Measurements from ENCODE around the gene KDM5A. TPM values are rescaled to one million over a fixed set of nuclear protein-coding genes. Genes with fewer than 3 reads are reported as not detected.
A peak's percentile ranks its signal among the peaks of the same experiment; 100 is the strongest.
"Not testable (repeated sequence)": the region's sequence is repeated elsewhere in the genome, so short reads cannot be mapped to it uniquely, and the experiment has no call there.

KDM5A gene
- total RNA-seq, 2 donors from 2014 or later = 52.8 to 57.7 TPM

DNA sequence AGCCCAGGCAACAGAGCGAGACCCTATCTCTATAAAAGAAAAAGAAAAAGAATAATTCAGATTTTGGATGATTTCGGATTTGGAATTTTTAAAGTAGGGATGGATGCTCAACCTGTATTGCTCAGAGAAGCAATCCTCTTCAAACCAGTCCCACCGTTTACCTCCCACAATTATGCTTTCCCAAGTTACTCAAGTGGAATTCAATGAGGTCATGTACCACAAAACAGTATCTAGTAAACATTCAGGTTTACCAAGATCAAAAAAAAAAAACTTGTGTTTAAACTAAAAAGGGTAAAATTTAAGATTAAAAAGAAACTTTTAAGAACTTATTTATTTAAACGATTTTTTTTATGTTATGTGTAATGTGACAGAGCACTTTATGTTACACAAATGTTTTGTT, 2.5 kb downstream of the KDM5A start:
- H3K9me3 ChIP-seq = no peaks in the 10 kb centered on the region
- peaks cover 23 to 29% of the 10 kb centered on the region in 2 donors for H3K4me1 ChIP-seq (ENCODE audit: control insufficient read depth in 1 of 2, low read depth in 2 of 2)
- TF ChIP-seq CTCF (IDR thresholded peaks at IDR 0.05) = no peak
- H3K27ac ChIP-seq = no peak overlapping the region
- H3K36me3 ChIP-seq = peaks cover 28% of the 10 kb centered on the region
- DNase-seq (ENCODE audit: low spot score) (no peak), ATAC-seq (ENCODE audit: insufficient number of reproducible peaks, low FRiP score, low read depth) (no peak)
- H3K27me3 ChIP-seq (replicated peaks; ENCODE audit: insufficient read depth) = no peaks in the 10 kb centered on the region
- H3K4me3 ChIP-seq = peak overlapping the region; percentile 86

- not testable (repeated sequence) for DNase-seq (ENCODE audit: low spot score); H3K27ac ChIP-seq; H3K27me3 ChIP-seq (replicated peaks; ENCODE audit: insufficient read depth); H3K4me3 ChIP-seq; ATAC-seq (ENCODE audit: insufficient number of reproducible peaks, low FRiP score, low read depth); H3K9me3 ChIP-seq; H3K4me1 ChIP-seq (ENCODE audit: control insufficient read depth in 1 of 2, low read depth in 2 of 2)
- H3K36me3 ChIP-seq = peaks cover 31% of the 10 kb centered on the region
Measured at GRCh38 chr12:370739-371485, 18.2 kb downstream of the KDM5A start.

DNA sequence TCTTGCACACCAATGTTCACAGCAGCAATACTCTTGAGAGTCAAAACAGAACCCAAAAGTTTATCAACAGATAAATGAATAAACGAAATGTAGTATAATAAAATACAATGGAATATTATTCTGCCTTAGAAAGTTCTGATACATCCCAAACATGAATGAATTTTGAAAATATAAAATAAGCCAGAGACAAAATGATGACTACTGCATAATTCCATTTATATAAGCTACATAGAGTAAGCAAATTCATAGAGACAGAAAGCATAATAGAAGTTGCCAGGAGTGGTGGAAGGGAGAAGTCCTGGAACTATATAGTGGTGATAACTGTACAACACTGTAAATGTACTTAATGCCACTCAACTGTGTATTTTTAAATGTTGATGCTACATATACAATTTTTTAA, 21.1 kb downstream of the KDM5A start:
- no peak for TF ChIP-seq CTCF (IDR thresholded peaks at IDR 0.05)
- Histone ChIP-seq H3K9me3 (peaks cover 4% of the 10 kb centered on the region), H3K36me3 (peaks cover 45% of the 10 kb centered on the region), H3K4me3 (no peak overlapping the region), H3K27ac (no peak overlapping the region), H3K4me1 (ENCODE audit: control insufficient read depth in 1 of 2, low read depth in 2 of 2) (no peaks in the 10 kb centered on the region), H3K27me3 (replicated peaks; ENCODE audit: insufficient read depth) (no peaks in the 10 kb centered on the region)
- no peak for ATAC-seq (ENCODE audit: insufficient number of reproducible peaks, low FRiP score, low read depth)
- DNase-seq (ENCODE audit: low spot score) = no peak

DNA sequence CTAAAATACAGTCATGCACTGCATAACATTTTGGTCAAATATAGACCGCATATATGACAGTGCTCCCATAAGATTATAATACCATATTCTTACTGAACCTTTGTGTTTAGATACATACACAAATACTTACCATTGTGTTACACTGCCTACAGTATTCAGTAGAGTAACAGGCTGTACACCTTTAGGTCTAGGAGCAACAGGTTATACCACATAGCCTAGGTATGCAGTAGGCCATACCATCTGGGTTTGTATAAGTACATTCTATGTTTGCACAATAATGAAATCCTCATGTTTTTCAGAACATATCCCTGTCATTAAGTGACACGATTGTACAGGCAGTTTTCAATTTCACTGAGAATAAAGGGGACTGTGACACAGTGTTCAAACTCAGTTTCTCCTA, 22.3 kb downstream of the KDM5A start:
- no peak overlapping the region for H3K4me3 ChIP-seq
- H3K4me1 ChIP-seq (ENCODE audit: control insufficient read depth in 1 of 2, low read depth in 2 of 2) = no peaks in the 10 kb centered on the region
- TF ChIP-seq CTCF (IDR thresholded peaks at IDR 0.05) = no peak
- H3K9me3 ChIP-seq = peaks cover 4% of the 10 kb centered on the region
- H3K27me3 ChIP-seq (replicated peaks; ENCODE audit: insufficient read depth) = no peaks in the 10 kb centered on the region
- ATAC-seq (ENCODE audit: insufficient number of reproducible peaks, low FRiP score, low read depth) (no peak), DNase-seq (ENCODE audit: low spot score) (no peak)
- H3K36me3 ChIP-seq = peaks cover 54% of the 10 kb centered on the region
- no peak overlapping the region for H3K27ac ChIP-seq

GRCh38 chr12:359091-359490, 30.0 kb downstream of the KDM5A start:
- H3K9me3 ChIP-seq = no peaks in the 10 kb centered on the region
- no peak for ATAC-seq (ENCODE audit: insufficient number of reproducible peaks, low FRiP score, low read depth)
- no peak overlapping the region for H3K4me3 ChIP-seq
- peaks cover 53% of the 10 kb centered on the region for H3K36me3 ChIP-seq
- H3K4me1 ChIP-seq (ENCODE audit: control insufficient read depth in 1 of 2, low read depth in 2 of 2) = no peaks in the 10 kb centered on the region
- H3K27me3 ChIP-seq (replicated peaks; ENCODE audit: insufficient read depth) = no peaks in the 10 kb centered on the region
- TF ChIP-seq CTCF (IDR thresholded peaks at IDR 0.05) = no peak
- DNase-seq (ENCODE audit: low spot score) = no peak
- no peak overlapping the region for H3K27ac ChIP-seq
